Neuronal stem cell (in vitro differentiated cells): ENCODE data around the gene ENDOD1.

Source experiments
- DNase-seq: peaks from one replicate; pipeline ENCODE4 v3.0.0-alpha.2; 2013; ENCODE audit warnings: low spot score
- H2AFZ ChIP-seq: one replicate; pipeline ENCODE4 v1.6.1; 2013; ENCODE audit warnings: mild to moderate bottlenecking, low read length, inconsistent platforms
- H2AK5ac ChIP-seq: 2 replicates; pipeline ENCODE4 v1.6.1; 2013; ENCODE audit warnings: low read depth, mild to moderate bottlenecking, inconsistent platforms, low read length, moderate library complexity, mixed read lengths
- H2BK120ac ChIP-seq: 2 replicates; pipeline ENCODE4 v1.6.1; 2013; ENCODE audit warnings: low read depth, mild to moderate bottlenecking, inconsistent platforms, low read length, moderate library complexity, mixed read lengths
- H2BK12ac ChIP-seq: one replicate; pipeline ENCODE4 v1.6.1; 2013; ENCODE audit warnings: low read length, inconsistent platforms
- H2BK15ac ChIP-seq: 2 replicates; pipeline ENCODE4 v1.6.1; 2013; ENCODE audit warnings: mild to moderate bottlenecking, low read length, inconsistent platforms, mixed read lengths
- H2BK5ac ChIP-seq: one replicate; pipeline ENCODE4 v1.6.1; 2013; ENCODE audit warnings: inconsistent platforms, mild to moderate bottlenecking, low read length, moderate library complexity
- H3K14ac ChIP-seq: one replicate; pipeline ENCODE4 v1.6.1; 2013; ENCODE audit warnings: low read length, inconsistent platforms
- H3K18ac ChIP-seq: 2 replicates; pipeline ENCODE4 v1.6.1; 2013; ENCODE audit warnings: low read length, inconsistent platforms
- H3K23ac ChIP-seq: 2 replicates; pipeline ENCODE4 v1.6.1; 2013; ENCODE audit warnings: low read depth, mild to moderate bottlenecking, mixed read lengths, low read length, inconsistent platforms; ENCODE audit not compliant: poor library complexity
- H3K27ac ChIP-seq: replicated peaks from 3 replicates; pipeline ENCODE4 v1.5.1; 2013; ENCODE audit warnings: low read length, inconsistent platforms
- H3K27me3 ChIP-seq, 3 experiments: 2 replicates each; pipeline ENCODE4 v1.6.1; 2013; ENCODE audit warnings: low read length in 3 of 3, mild to moderate bottlenecking in 2 of 3, inconsistent platforms in 1 of 3, low read depth in 1 of 3, mixed read lengths in 1 of 3, moderate library complexity in 1 of 3; ENCODE audit not compliant: control insufficient read depth in 3 of 3, insufficient read depth in 3 of 3
- H3K36me3 ChIP-seq, 2 donors: replicated peaks in 1 of 2; 2 replicates each; pipeline ENCODE4 v1.6.1; 2013; ENCODE audit warnings: low read length in 2 of 2; ENCODE audit not compliant: control insufficient read depth in 2 of 2, insufficient read depth in 2 of 2
- H3K4ac ChIP-seq: 2 replicates; pipeline ENCODE4 v1.6.1; 2013; ENCODE audit warnings: inconsistent platforms, mild to moderate bottlenecking, low read length, moderate library complexity
- H3K4me1 ChIP-seq, 2 donors: 1 replicate in 1 of 2; 2 replicates in 1 of 2; pipeline ENCODE4 v1.6.1; 2013; ENCODE audit warnings: low read length in 2 of 2, low read depth in 1 of 2; ENCODE audit not compliant: control insufficient read depth in 2 of 2, insufficient read depth in 1 of 2
- H3K4me2 ChIP-seq: one replicate; pipeline ENCODE4 v1.6.1; 2013; ENCODE audit warnings: mild to moderate bottlenecking, low read length, inconsistent platforms; ENCODE audit not compliant: insufficient read depth, poor library complexity, severe bottlenecking
- H3K4me3 ChIP-seq, 2 donors: 2 replicates each; pipeline ENCODE4 v1.5.1; 2013; ENCODE audit warnings: low read length in 2 of 2, mild to moderate bottlenecking in 2 of 2, inconsistent platforms in 1 of 2, moderate library complexity in 1 of 2
- H3K79me1 ChIP-seq: one replicate; pipeline ENCODE4 v1.6.1; 2013; ENCODE audit warnings: low read depth, mild to moderate bottlenecking, inconsistent platforms, low read length, moderate library complexity
- H3K9ac ChIP-seq: one replicate; pipeline ENCODE4 v1.6.1; 2013; ENCODE audit warnings: mild to moderate bottlenecking, low read depth, low read length, inconsistent platforms; ENCODE audit not compliant: poor library complexity
- H3K9me3 ChIP-seq, 2 donors: replicated peaks in 1 of 2; 2 replicates each; pipeline versions ENCODE3 to v1.6.1; 2013; ENCODE audit warnings: low read length in 2 of 2, mild to moderate bottlenecking in 2 of 2, inconsistent platforms in 1 of 2, low read depth in 1 of 2, mixed read lengths in 1 of 2, moderate library complexity in 1 of 2; ENCODE audit not compliant: control insufficient read depth in 2 of 2, insufficient read depth in 1 of 2
- H4K8ac ChIP-seq: one replicate; pipeline ENCODE4 v1.6.1; 2013; ENCODE audit warnings: low read depth, mild to moderate bottlenecking, inconsistent platforms, low read length, moderate library complexity
- H4K91ac ChIP-seq: one replicate; pipeline ENCODE4 v1.6.1; 2013; ENCODE audit warnings: low read length, low read depth, mild to moderate bottlenecking, inconsistent platforms; ENCODE audit not compliant: poor library complexity
- WGBS, 2 donors: extraction: QIAGEN DNeasy Blood & Tissue Kit; methylation state at CpG; one replicate each; pipeline ENCODE4 v1.1.7; 2013; ENCODE audit warnings: missing lambda C conversion rate in 2 of 2, mixed read lengths in 1 of 2; ENCODE audit not compliant: insufficient read length in 2 of 2, insufficient replicate concordance in 1 of 2; ENCODE audit errors: extremely low coverage in 2 of 2; 5-methylcytosine and 5-hydroxymethylcytosine counted together

The ENDOD1 gene

DNA sequence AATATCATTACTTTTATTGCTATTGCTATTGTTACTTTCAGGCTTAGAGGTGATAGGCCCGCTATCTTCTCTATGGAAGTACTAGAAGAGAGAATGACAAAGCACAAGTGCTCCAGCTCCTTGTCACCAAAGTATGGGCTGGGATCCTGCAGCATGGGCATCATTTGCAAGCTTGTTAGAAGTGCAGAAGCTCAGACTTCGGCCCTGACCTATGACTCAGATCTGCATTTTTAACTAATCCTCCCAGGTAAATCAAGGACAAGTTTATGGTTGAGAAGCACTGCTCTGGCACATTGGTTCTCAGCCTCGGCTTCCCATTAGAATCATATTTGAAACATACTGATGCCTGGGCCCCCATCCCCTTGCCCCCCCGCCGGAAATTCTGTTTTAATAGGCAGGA is 8.6 kb upstream of the ENDOD1 start:
- Histone ChIP-seq H3K27ac (no peak overlapping the region), H3K18ac (no peak overlapping the region), H4K8ac (no peak overlapping the region), H3K4me1 (peaks cover 8 to 17% of the 10 kb centered on the region in 2 donors), H3K23ac (no peak overlapping the region), H3K4me2 (no peak overlapping the region), H3K9me3 (no peaks in the 10 kb centered on the region), H3K4ac (no peak overlapping the region), H4K91ac (no peak overlapping the region), H2BK15ac (no peak overlapping the region), H2BK120ac (no peak overlapping the region), H3K36me3 (no peaks in the 10 kb centered on the region), H2AK5ac (no peak overlapping the region), H3K14ac (no peak overlapping the region), H3K27me3 (no peaks in the 10 kb centered on the region), H3K79me1 (no peaks in the 10 kb centered on the region), H2AFZ (peak overlapping the region; percentile 85), H2BK5ac (no peak overlapping the region), H3K4me3 (no peak overlapping the region), H2BK12ac (no peak overlapping the region), H3K9ac (no peak overlapping the region)
- WGBS, 2 donors = no CpG with 5 or more reads among the region's 5 CpGs
- no peak for DNase-seq

- Histone ChIP-seq H3K18ac (peak overlapping the region; percentile 68), H3K4me1 (peaks cover 8 to 17% of the 10 kb centered on the region in 2 donors), H3K14ac (no peak overlapping the region), H3K27ac (no peak overlapping the region), H2BK5ac (no peak overlapping the region), H4K8ac (no peak overlapping the region), H3K9ac (no peak overlapping the region), H3K4me3 (no peak overlapping the region), H3K9me3 (no peaks in the 10 kb centered on the region), H3K23ac (no peak overlapping the region), H3K4ac (no peak overlapping the region), H2BK15ac (no peak overlapping the region), H4K91ac (no peak overlapping the region), H3K79me1 (no peaks in the 10 kb centered on the region), H2BK120ac (no peak overlapping the region), H3K4me2 (no peak overlapping the region), H3K36me3 (no peaks in the 10 kb centered on the region), H2BK12ac (peak overlapping the region; percentile 11), H2AFZ (peak overlapping the region; percentile 85), H2AK5ac (no peak overlapping the region), H3K27me3 (no peaks in the 10 kb centered on the region)
- no CpG with 5 or more reads among the region's 4 CpGs for WGBS, 2 donors
- no peak for DNase-seq
Observed at GRCh38 chr11:95081412-95081811, 8.2 kb upstream of the ENDOD1 start.

DNA sequence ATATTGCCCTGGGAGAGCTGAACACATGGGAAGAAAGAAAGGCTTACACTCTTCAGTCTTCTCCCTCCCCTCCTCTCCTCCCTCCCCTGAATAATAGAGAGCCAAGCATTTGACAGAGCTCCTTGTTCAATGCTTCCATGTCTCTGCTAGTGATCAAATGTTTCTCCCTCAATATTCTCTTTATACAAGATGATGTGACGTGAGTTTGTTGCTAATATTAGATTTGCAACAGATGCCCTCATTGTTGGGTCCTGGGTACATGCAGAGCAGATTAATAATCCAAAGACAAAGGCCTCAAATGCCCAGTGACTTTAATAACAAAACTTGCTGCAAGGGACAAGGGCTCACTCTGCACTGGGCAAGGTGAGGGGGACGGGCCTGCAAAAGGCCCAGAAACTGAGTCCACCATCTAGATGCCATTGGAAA is 7.1 kb upstream of the ENDOD1 start:
- peak overlapping the region; percentile 85 for H2AFZ ChIP-seq
- no peak overlapping the region for H4K8ac ChIP-seq
- no peak overlapping the region for H2BK12ac ChIP-seq
- no peak overlapping the region for H4K91ac ChIP-seq
- H3K4me2 ChIP-seq = no peak overlapping the region
- no peaks in the 10 kb centered on the region for H3K27me3 ChIP-seq
- H3K18ac ChIP-seq = no peak overlapping the region
- no peak overlapping the region for H3K4me3 ChIP-seq
- no peak overlapping the region for H2BK120ac ChIP-seq
- no CpG with 5 or more reads among the region's 2 CpGs for WGBS, 2 donors
- H2BK15ac ChIP-seq = no peak overlapping the region
- no peak overlapping the region for H3K4ac ChIP-seq
- no peaks in the 10 kb centered on the region for H3K9me3 ChIP-seq
- H3K9ac ChIP-seq = no peak overlapping the region
- no peak overlapping the region for H2AK5ac ChIP-seq
- no peaks in the 10 kb centered on the region for H3K79me1 ChIP-seq
- DNase-seq = no peak
- no peak overlapping the region for H2BK5ac ChIP-seq
- no peak overlapping the region for H3K14ac ChIP-seq
- no peak overlapping the region for H3K27ac ChIP-seq
- H3K23ac ChIP-seq = no peak overlapping the region
- H3K36me3 ChIP-seq = no peaks in the 10 kb centered on the region
- H3K4me1 ChIP-seq = peaks cover 8 to 15% of the 10 kb centered on the region in 2 donors

DNA sequence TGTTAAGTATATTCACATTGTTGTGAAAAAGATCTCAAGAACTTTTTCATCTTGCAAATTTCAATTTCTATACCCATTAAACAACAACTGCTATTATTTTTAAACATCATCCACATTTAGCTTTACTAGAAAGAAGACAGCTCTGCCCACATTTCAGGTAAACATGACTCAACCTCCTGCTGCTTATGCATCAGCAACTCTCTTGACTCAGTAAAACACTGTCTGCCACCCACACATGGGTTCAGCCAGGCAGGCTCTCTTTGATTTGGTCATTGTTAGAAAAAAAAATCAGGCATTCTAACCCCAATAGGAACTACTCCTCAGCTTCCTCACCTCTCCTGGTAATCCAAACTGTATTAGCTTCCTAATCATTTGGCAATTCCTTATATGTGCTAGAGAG is 5.1 kb upstream of the ENDOD1 start:
- Histone ChIP-seq H3K23ac (no peak overlapping the region), H2BK120ac (no peak overlapping the region), H3K4me1 (peaks cover 10 to 15% of the 10 kb centered on the region in 2 donors), H3K4me2 (no peak overlapping the region), H2BK15ac (no peak overlapping the region), H2BK12ac (no peak overlapping the region), H3K9ac (no peak overlapping the region), H3K27me3 (peaks cover 0 to 2% (median 0%) of the 10 kb centered on the region in 3 experiments), H3K79me1 (no peaks in the 10 kb centered on the region), H3K36me3 (no peaks in the 10 kb centered on the region), H4K91ac (no peak overlapping the region), H3K14ac (no peak overlapping the region), H3K18ac (no peak overlapping the region), H3K27ac (no peak overlapping the region), H3K4me3 (no peak overlapping the region), H3K4ac (no peak overlapping the region), H2AFZ (no peak overlapping the region), H2BK5ac (no peak overlapping the region), H4K8ac (no peak overlapping the region), H3K9me3 (peaks cover 0 to 3% of the 10 kb centered on the region in 2 donors), H2AK5ac (no peak overlapping the region)
- DNase-seq = no peak
